Measurements from ENCODE around the gene DCDC2B. TPM values are rescaled to one million over a fixed set of nuclear protein-coding genes. Genes with fewer than 3 reads are reported as not detected.

The DCDC2B gene
- total and polyA plus RNA-seq, 9 of the 15 experiments (the other 6 are each of a cell fraction or from before 2014, with no cell fraction given), result not detected

DNA sequence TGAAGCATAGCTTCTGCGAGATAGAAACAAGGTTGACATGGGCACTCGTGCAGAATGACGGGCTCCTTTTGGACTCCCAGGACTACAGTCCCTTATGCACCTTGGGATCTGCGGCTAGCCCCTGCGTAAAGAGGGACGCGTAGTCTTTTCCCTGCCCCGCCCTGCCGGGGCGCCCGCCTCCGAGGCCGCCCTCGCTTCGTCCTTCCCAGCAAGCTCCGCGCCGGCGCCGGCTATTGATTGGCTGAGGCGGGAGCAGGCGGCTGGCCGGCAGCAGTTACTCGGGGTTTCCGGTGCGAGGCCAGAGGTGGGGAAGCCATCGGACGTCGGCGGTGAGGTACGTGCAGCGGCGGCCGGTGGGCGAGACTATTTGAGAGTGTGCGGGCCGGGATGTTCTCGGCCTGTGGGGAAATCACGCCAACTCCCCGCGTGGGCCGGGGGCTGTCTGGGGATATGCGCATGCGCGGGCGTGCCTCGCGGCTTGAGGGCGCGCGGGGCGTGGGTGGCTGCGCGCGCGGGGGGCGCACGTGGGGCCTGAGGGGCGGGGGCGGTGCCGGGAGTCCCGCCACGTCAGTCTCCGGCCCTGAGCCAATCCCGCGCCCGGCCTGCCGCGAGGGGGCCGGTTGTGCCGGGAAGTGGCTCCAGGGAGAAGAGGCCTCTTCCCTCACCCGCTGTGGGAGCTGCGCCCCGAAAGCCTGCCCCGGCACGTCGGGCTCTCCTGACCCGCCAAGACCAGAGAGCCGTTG, 29.3 kb upstream of the DCDC2B start, which contains the start of gene TXLNA (continued):
- TF ChIP-seq ZNF609 (CRISPR knock-in tag; IDR thresholded peaks at IDR 0.05; ENCODE audit: borderline replicate concordance) (no peak; the same call in none of the 2 replicates), ZBTB34 (CRISPR knock-in tag; IDR thresholded peaks at IDR 0.05) (0 out of 2 replicates have a peak, but pooled peaks have one; percentile 59), SMARCC2 (IDR thresholded peaks at IDR 0.05; ENCODE audit: low read depth) (no peak), ID3 (CRISPR knock-in tag; IDR thresholded peaks at IDR 0.05) (no peak), ID3 (tag; IDR thresholded peaks at IDR 0.05) (peak; percentile 82; the same call in 1 of the 2 replicates), BRD4 (IDR thresholded peaks at IDR 0.05) (peak; percentile 83), MAFK (IDR thresholded peaks at IDR 0.05; ENCODE audit: low read length) (no peak), SUPT5H (IDR thresholded peaks at IDR 0.05) (peak; percentile 97), MYBL2 (IDR thresholded peaks at IDR 0.05; ENCODE audit: low read depth) (peak; percentile 41; the same call in 1 of the 2 replicates), MYBL2 (CRISPR knock-in tag; IDR thresholded peaks at IDR 0.05; ENCODE audit: borderline replicate concordance) (no peak), SRSF1 (IDR thresholded peaks at IDR 0.05; ENCODE audit: low read depth, low read length) (no peak), POLR2H (tag; IDR thresholded peaks at IDR 0.05; ENCODE audit: low read depth) (peak; percentile 96), NFATC3 (IDR thresholded peaks at IDR 0.05) (no peak), ZNF324 (CRISPR knock-in tag; IDR thresholded peaks at IDR 0.05) (no peak)
- TF ChIP-seq, protein P1, sequence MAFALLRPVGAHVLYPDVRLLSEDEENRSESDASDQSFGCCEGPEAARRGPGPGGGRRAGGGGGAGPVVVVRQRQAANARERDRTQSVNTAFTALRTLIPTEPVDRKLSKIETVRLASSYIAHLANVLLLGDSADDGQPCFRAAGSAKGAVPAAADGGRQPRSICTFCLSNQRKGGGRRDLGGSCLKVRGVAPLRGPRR (CRISPR knock-in tag; IDR thresholded peaks at IDR 0.05), result no peak
- TF ChIP-seq, protein P2, sequence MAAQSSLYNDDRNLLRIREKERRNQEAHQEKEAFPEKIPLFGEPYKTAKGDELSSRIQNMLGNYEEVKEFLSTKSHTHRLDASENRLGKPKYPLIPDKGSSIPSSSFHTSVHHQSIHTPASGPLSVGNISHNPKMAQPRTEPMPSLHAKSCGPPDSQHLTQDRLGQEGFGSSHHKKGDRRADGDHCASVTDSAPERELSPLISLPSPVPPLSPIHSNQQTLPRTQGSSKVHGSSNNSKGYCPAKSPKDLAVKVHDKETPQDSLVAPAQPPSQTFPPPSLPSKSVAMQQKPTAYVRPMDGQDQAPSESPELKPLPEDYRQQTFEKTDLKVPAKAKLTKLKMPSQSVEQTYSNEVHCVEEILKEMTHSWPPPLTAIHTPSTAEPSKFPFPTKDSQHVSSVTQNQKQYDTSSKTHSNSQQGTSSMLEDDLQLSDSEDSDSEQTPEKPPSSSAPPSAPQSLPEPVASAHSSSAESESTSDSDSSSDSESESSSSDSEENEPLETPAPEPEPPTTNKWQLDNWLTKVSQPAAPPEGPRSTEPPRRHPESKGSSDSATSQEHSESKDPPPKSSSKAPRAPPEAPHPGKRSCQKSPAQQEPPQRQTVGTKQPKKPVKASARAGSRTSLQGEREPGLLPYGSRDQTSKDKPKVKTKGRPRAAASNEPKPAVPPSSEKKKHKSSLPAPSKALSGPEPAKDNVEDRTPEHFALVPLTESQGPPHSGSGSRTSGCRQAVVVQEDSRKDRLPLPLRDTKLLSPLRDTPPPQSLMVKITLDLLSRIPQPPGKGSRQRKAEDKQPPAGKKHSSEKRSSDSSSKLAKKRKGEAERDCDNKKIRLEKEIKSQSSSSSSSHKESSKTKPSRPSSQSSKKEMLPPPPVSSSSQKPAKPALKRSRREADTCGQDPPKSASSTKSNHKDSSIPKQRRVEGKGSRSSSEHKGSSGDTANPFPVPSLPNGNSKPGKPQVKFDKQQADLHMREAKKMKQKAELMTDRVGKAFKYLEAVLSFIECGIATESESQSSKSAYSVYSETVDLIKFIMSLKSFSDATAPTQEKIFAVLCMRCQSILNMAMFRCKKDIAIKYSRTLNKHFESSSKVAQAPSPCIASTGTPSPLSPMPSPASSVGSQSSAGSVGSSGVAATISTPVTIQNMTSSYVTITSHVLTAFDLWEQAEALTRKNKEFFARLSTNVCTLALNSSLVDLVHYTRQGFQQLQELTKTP (IDR thresholded peaks at IDR 0.05; ENCODE audit: low read depth in 1 of 2, partially characterized antibody in 2 of 2), result peak in 1 of 2 experiments; percentile 55

Data from K562 (cell line).